Testis (tissue), 3 donors: ENCODE data around the gene TENM4. TPM values are rescaled to one million over a fixed set of nuclear protein-coding genes. Genes with fewer than 3 reads are reported as not detected.

ENCODE experiments used
- DNase-seq: peaks from one replicate; pipeline ENCODE4 v3.0.0-alpha.2; 2019
- H3K27ac ChIP-seq, 2 donors: fragments of 200-600 bp; sonication (generic); one replicate each; pipeline ENCODE4 v1.5.1; 2019
- H3K27me3 ChIP-seq: fragments of 200-600 bp; sonication (generic); one replicate; pipeline ENCODE4 v1.5.1; 2019
- H3K36me3 ChIP-seq: fragments of 200-600 bp; sonication (generic); one replicate; pipeline ENCODE4 v1.5.1; 2017; ENCODE audit warnings: low read depth; ENCODE audit errors: missing control alignments
- H3K4me1 ChIP-seq: fragments of 200-600 bp; sonication (generic); one replicate; pipeline ENCODE4 v1.5.1; 2019
- H3K4me3 ChIP-seq, 2 donors: fragments of 200-600 bp; sonication (generic); one replicate each; pipeline ENCODE4 v1.5.1; 2017 to 2019
- H3K9me3 ChIP-seq: fragments of 200-600 bp; sonication (generic); one replicate; pipeline ENCODE4 v1.5.1; 2017
- CTCF ChIP-seq, 3 experiments: fragments of 450-650 bp in 2 of 3; fragments of 200-600 bp in 1 of 3; sonication (generic) in 1 of 3; IDR thresholded peaks; one replicate each; pipeline ENCODE4 v1.5.1; 2016 to 2019; ENCODE audit warnings: antibody characterized with exemption in 3 of 3, mild to moderate bottlenecking in 2 of 3, moderate library complexity in 1 of 3
- POLR2A ChIP-seq: fragments of 450-650 bp; IDR thresholded peaks from one replicate; pipeline ENCODE4 v1.6.1; 2017; ENCODE audit warnings: antibody characterized with exemption, mild to moderate bottlenecking, moderate library complexity
- WGBS, 2 donors: methylation state at CpG; one replicate each; pipeline ENCODE4 v1.1.5; 2018; 5-methylcytosine and 5-hydroxymethylcytosine counted together
- intact Hi-C: fragments of 100-400 bp; cut with DNase I; formaldehyde crosslinking; loops from one replicate; pipeline ENCODE4 v1.15.1; 2023; ENCODE audit warnings: low total_unique reads
- polyA plus RNA-seq: library from polyadenylated mRNA; stranded (reverse); fragments of 350-450 nt; fragmentation: Illumina TruSeq; extraction: RNeasy Lipid Tissue Mini Kit (QIAGEN cat#74804); gene quantifications from one replicate; pipeline ENCODE4 v1.2.3, GENCODE V29; 2014; ENCODE audit warnings: low read depth, low replicate concordance; ENCODE audit not compliant: insufficient read depth
- total RNA-seq, 2 donors: library from RNA; depleted of rRNA; stranded (reverse); fragments of >200 nt; gene quantifications; one replicate each; pipeline ENCODE4 v1.2.3, GENCODE V29; 2016

The TENM4 gene
- total and polyA plus RNA-seq, 3 donors from 2014 or later, result 10.6 to 17.9 (median 11.4) TPM

- Histone ChIP-seq H3K9me3 (no peaks in the 10 kb centered on the region), H3K4me1 (no peaks in the 10 kb centered on the region), H3K4me3 (no peak overlapping the region), H3K27me3 (no peaks in the 10 kb centered on the region), H3K36me3 (no peaks in the 10 kb centered on the region), H3K27ac (no peak overlapping the region)
- 66 to 74% methylated on average over 2 of the region's 2 CpGs for WGBS, 2 donors
- TF ChIP-seq CTCF (IDR thresholded peaks at IDR 0.05), result no peak
- no peak for TF ChIP-seq POLR2A
- no peak for DNase-seq
- intact Hi-C loops, result no loop called here
Observed at GRCh38 chr11:78926633-78927338, 514.0 kb downstream of the TENM4 start.

- H3K4me1 ChIP-seq, result no peaks in the 10 kb centered on the region
- no peaks in the 10 kb centered on the region for H3K9me3 ChIP-seq
- no peaks in the 10 kb centered on the region for H3K36me3 ChIP-seq
- no peak overlapping the region for H3K27ac ChIP-seq
- intact Hi-C loops, result no loop called here
- no peak for DNase-seq
- WGBS, 2 donors, result 73 to 75% methylated on average over 2 of the region's 2 CpGs
- H3K27me3 ChIP-seq, result no peaks in the 10 kb centered on the region
- TF ChIP-seq CTCF (IDR thresholded peaks at IDR 0.05) (no peak), POLR2A (no peak)
- no peak overlapping the region for H3K4me3 ChIP-seq
Observed at GRCh38 chr11:78925387-78925786, 515.4 kb downstream of the TENM4 start.

GRCh38 chr11:78922859-78923625, 517.8 kb downstream of the TENM4 start:
- TF ChIP-seq CTCF (IDR thresholded peaks at IDR 0.05), result no peak
- no peak for TF ChIP-seq POLR2A
- H3K36me3 ChIP-seq, result no peaks in the 10 kb centered on the region
- H3K27ac ChIP-seq, result no peak overlapping the region
- H3K4me3 ChIP-seq, result no peak overlapping the region
- intact Hi-C loops, result no loop called here
- H3K4me1 ChIP-seq, result no peaks in the 10 kb centered on the region
- H3K27me3 ChIP-seq, result no peaks in the 10 kb centered on the region
- no peak for DNase-seq
- 95% methylated on average over 5 of the region's 5 CpGs for WGBS, 2 donors
- no peaks in the 10 kb centered on the region for H3K9me3 ChIP-seq

GRCh38 chr11:78921509-78921908, 519.3 kb downstream of the TENM4 start:
- intact Hi-C loops, result no loop called here
- no peak overlapping the region for H3K27ac ChIP-seq
- WGBS, 2 donors, result 90 to 97% methylated on average over 3 of the region's 3 CpGs

More at GRCh38 chr11:78921509-78921908, 519.3 kb downstream of the TENM4 start:
- Histone ChIP-seq H3K27me3 (no peaks in the 10 kb centered on the region), H3K36me3 (no peaks in the 10 kb centered on the region), H3K9me3 (no peaks in the 10 kb centered on the region), H3K4me3 (no peak overlapping the region), H3K4me1 (no peaks in the 10 kb centered on the region)
- no peak for DNase-seq
- TF ChIP-seq CTCF (IDR thresholded peaks at IDR 0.05) (no peak), POLR2A (no peak)
